NCI-H1436 (cell line): ENCODE measurements around the gene GHRHR.

Experiments
- DNase-seq: peaks from one replicate; lab custom pipeline; 2025; lab: John Stamatoyannopoulos, UW

The GHRHR gene

DNA sequence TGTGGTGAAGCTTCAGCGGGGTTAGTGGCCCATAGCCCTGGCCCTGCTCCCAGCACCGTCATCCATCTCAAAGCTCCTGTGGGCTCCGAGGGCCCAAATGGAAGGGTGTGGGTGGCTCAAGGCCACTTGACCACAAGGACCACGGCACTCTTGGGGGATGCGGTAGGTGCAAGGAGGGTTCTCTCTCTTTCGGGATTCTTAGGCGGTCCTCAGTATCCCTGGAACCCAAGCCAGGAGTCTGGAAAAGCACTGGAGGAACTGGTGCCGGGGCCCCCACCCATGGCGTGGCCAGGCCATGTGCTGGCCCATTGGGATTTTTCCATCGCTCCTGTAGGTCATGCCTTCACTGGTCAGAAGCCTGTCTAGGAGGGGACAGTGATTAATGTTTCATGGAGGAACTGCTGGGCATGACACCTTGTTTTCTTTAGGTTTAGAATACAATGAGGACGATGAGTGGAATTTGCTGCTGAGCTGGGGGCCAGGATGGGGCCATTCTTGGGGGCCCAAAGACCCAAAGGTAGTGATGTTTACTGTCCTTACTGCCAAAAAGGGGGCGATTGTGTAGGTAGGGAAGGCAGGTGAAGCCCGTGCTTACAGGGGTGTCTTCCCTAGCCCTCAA is 35.4 kb upstream of the GHRHR start:
- DNase-seq: no peak

GRCh38 chr7:30929686-30930085 is 34.1 kb upstream of the GHRHR start:
- DNase-seq: no peak

- no peak for DNase-seq
These were observed 33.1 kb upstream of the GHRHR start for GRCh38 chr7:30930621-30931020.

DNA sequence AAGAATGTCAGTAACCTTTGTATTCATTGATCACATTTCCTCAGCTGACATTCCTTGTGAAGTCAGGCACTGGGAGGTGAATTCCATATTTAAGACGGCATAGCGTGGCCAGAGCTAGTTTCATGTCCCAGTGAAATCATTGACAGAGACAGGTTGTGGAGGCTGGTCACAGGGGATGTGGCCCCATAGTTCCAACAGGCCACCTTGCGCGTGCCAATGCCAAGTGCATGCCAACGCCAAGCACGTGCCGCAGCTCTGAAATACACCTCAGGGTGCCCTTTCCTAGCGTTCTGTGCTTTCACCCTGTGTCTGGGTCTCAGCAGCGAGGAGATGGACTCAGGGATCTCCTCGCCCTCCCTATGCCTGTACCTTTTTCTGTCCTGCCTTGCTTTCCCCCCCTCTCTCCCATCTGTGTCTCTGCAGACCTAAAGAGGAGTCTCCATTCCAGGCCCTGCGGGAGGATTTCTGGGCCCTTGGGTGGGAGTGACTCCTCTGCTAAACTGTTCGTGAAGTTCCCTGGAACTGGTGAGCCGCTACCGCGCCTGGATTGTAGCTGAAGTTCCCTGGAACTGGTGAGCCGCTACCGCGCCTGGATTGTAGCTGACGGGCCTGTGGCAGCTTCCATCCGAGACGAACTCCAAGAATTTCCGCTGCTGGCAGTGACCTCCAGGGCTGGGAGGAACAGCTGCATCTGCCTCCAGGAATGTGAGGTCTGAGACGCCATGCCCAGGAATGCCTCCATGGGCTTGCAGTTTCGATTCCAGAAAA is 32.4 kb upstream of the GHRHR start:
- DNase-seq: no peak

- no peak for DNase-seq
These were observed 31.7 kb upstream of the GHRHR start for GRCh38 chr7:30931929-30932540.

DNA sequence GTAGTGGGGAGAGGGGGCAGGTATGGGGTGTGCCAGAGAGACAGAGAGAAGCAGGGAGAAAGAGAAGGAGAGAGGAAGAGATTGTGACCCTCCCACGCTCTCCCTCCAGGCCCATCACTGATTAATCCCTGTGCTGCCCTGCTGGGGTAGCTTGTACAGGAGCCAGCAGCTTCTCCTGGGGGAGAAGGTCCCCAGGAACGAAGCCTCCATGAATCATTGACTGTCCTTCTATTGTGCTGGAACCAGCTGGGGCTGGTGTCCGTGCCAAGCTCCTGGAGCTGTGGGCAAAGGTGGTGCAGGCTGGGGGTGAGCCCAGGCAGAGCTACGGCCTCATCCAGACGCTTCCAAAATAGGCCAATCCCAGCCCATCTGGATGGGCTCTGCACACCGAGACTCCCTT is 31.2 kb upstream of the GHRHR start:
- DNase-seq: no peak

DNA sequence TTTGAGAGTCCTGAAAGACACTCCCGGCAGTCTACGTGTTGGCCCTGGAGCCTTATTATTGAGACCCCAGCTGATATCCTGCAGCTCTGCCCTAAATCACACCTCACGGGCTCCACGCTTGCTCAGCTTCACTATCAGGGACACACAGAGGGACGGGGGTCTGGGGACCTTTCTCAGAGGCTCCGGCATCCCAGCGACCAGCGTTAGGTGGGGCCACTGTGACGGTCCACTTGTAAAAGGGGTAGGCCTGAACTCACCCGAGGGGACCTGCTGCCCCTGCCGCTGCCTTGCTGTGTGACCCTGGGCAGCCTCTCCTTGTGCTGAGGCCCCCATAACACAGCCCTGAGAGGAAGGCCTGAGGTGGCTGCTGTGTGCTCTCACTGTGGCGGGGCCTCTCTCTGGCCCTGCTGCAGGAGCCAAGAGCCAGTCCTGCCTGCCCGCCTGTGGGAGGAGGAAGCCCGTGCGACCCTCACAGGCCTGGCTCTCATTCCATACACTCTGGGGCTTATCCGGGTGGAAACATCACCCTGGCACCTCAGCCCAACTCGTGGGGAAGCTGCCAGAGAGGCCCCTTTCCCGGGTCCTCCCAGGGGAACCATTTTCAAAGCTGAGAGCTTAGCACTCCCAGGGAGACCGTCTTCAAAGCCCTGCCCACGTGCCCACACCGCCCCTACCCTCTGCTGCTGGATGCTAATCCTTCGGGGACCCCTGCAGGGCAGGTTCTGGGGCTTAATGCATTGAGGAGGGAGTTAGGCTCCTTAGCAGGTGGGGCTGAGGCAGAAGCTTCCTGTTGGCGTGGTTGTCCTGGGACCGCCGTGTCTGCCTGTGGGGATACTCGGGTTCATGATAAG is 30.4 kb upstream of the GHRHR start:
- DNase-seq: peak; percentile 7

- DNase-seq: no peak
These were observed 29.5 kb upstream of the GHRHR start for GRCh38 chr7:30934225-30934624.

DNA sequence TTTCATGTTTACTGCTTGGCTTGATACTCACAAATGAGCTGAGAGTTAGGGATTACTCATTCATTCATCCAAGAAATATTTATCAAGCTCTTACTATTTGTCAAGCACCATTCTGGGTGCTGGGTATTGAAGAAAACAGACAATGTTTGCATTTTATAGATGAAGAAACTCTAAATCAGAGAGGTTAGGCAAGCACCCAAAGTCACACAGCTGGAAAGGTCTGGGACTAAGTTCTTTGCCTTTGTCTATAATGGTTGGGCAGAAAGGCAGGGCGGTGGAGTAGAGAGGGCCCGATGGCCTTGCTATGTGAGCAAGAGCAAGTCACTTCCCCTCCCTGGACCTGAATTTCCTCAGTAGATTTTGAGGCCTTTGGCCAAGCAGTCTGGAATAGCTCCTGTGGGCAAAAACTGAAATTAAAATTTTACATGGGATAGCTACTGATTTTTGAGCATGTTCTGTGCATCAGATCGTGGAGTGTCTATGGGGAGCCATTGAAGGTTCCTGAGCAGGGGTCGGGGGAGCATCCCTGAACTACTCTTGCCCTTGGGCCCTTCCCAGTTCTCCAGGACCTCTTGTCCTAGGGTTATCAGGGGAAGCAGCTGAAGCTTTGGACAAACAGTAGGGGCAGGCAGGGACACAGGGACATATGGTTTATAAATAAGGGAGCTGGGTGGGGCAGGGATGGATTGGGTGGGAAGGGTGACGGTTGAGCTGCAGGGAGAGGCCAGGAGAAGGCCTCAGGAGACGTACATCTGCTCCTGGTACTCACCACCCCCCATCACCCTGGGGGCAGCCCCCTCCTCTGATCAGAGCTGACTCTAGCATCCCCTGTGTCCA is 28.8 kb upstream of the GHRHR start:
- DNase-seq: no peak

GRCh38 chr7:30935569-30935877 is 28.2 kb upstream of the GHRHR start:
- DNase-seq: no peak

- DNase-seq: no peak
These were observed 27.0 kb upstream of the GHRHR start for GRCh38 chr7:30936650-30937245.

GRCh38 chr7:30937416-30937815 is 26.3 kb upstream of the GHRHR start:
- no peak for DNase-seq

DNA sequence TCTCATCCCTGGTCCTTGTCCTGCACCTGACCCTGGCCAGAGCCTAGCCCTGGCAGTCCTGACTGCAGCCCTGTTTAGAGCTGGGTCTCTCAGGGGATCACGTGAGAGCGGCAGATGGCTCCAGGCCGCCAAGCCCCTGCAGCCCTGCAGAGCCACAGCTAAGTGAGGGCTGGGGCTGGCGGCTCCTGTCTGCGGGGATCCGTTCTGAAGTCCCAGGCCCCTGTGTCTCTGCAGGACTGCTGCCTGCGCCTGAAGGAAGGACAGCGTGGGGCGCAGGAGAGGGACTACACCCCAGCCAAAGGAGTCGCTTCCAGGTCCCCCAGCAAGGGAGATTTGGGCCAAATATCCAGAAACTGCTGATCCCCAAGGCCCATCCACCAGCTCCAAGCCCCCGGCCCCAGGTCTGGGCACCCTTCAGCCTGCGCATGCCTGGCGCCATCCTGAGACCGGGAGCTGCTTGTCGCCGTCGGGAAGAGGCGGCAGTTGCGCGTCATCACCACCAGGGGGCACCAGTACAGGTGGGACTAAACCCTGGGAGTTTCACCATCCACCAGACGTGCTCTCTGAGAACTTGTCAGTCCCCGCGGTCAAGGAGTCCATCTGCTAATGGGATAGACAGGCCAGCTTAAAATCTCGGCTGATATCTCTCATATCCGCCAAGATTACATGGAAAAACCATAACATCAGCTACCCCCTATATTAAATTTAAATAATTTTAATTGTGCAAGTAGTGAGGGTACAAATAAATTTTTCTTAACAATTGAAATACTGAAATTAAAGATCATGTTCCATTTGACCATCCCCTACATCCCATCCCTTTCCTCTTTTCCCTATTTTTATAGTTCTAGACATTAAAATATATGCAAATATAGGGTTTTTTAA is 25.1 kb upstream of the GHRHR start:
- DNase-seq: peak; percentile 54

- DNase-seq: no peak
These were observed 22.0 kb upstream of the GHRHR start for GRCh38 chr7:30941582-30942323.

- DNase-seq: no peak
These were observed 13.6 kb upstream of the GHRHR start for GRCh38 chr7:30950197-30950596.

DNA sequence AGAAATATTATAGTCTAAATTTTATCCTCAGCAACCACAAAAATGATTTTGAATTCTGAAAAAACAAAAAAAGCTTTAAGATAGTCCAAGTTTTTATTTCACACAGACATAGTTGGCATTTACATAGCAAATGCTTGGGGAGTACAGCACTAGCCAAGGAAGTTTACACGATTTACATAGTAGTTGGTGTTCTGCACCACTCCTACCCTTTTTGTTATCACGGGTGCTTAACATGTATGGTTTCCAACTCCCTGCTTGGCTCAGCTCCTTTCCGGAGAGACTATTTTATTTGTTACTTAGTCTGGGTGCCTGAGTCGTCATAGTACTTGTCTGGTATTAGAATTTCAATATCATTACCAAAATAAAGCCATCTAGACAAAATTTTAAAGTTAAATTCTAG is 8.8 kb upstream of the GHRHR start:
- no peak for DNase-seq

GRCh38 chr7:30956704-30957103 is 7.0 kb upstream of the GHRHR start:
- DNase-seq: no peak

GRCh38 chr7:30965372-30965771 is 1.6 kb downstream of the GHRHR start:
- DNase-seq: no peak

DNA sequence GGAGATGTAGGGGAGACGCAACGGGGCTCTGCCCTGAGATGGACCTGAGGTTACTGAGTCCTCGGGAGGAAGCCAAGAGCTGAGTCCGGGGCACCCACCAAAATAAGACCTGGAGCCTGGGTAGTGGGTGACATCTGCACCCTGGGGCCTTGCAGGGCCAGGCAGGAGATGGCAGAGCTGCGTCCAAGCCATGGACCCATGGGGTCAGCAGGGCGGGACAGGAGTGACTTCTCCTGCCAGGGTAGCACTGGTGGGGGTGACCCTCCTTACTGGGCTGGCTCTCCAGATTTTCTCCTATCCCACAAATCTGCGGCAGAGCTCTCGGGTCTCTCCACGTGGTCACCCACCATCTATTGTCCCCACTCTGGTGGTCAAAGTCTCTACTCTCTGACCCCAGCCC is 2.1 kb downstream of the GHRHR start:
- no peak for DNase-seq

GRCh38 chr7:30968294-30968693 is 4.5 kb downstream of the GHRHR start:
- no peak for DNase-seq
